Effector memory CD8-positive, alpha-beta T cell (primary cell): ENCODE results near the gene EPRS1.
"Not testable (repeated sequence)": the region's sequence is repeated elsewhere in the genome, so short reads cannot be mapped to it uniquely, and the experiment has no call there.

Source experiments
- ATAC-seq: fragments of 150-1000 bp; cut with Tn5 transposase; replicated peaks from 2 replicates; pipeline ENCODE4 v1.10.0; 2021; ENCODE audit warnings: mild to moderate bottlenecking, moderate library complexity
- DNase-seq, 3 experiments: peaks; one replicate each; pipeline ENCODE4 v3.0.0; 2021
- H3K27ac Mint-ChIP-seq, 2 donors: one replicate each; pipeline ENCODE4 v1.8.0; 2022; ENCODE audit warnings: mild to moderate bottlenecking in 2 of 2, mixed read lengths in 2 of 2, moderate library complexity in 2 of 2
- H3K27me3 Mint-ChIP-seq, 2 donors: one replicate each; pipeline ENCODE4 v1.8.0; 2022; ENCODE audit warnings: mixed read lengths in 2 of 2
- H3K36me3 Mint-ChIP-seq: one replicate; pipeline ENCODE4 v1.8.0; 2022; ENCODE audit warnings: mild to moderate bottlenecking, moderate library complexity, mixed read lengths; ENCODE audit not compliant: insufficient read depth
- H3K4me1 Mint-ChIP-seq, 2 donors: one replicate each; pipeline ENCODE4 v1.8.0; 2022; ENCODE audit warnings: low read depth in 2 of 2, mixed read lengths in 2 of 2
- H3K4me3 Mint-ChIP-seq, 2 donors: one replicate each; pipeline ENCODE4 v1.8.0; 2022; ENCODE audit warnings: mild to moderate bottlenecking in 2 of 2, mixed read lengths in 2 of 2, moderate library complexity in 2 of 2
- H3K9me3 Mint-ChIP-seq, 2 donors: one replicate each; pipeline ENCODE4 v1.8.0; 2022; ENCODE audit warnings: mixed read lengths in 2 of 2
- total RNA-seq, 9 experiments: gene quantifications; one replicate each; lab custom pipeline; 2026; lab: John Stamatoyannopoulos, UW

Gene EPRS1
- 144 to 773 (median 362) reads per million in 9 experiments for total RNA-seq

- Mint-ChIP-seq H3K36me3 (peaks cover 24% of the 10 kb centered on the region), H3K27ac (peak within 1 kb of the TSS; percentile 89 to 92), H3K4me1 (peaks cover 15 to 30% of the 10 kb centered on the region in 2 donors), H3K4me3 (peak within 1 kb of the TSS; percentile 83 to 94), H3K27me3 (no peaks in the 10 kb centered on the region), H3K9me3 (no peaks in the 10 kb centered on the region)
- DNase-seq, result peak; percentile 92 to 94 (median 93)
- ATAC-seq, result peak; percentile 96
These were observed at the start of gene EPRS1 for GRCh38 chr1:220046052-220046930. TSS of gene EPRS1 (minus strand) at chr1:220046505. CDS start at chr1:220046388, 117 bp downstream.

DNA sequence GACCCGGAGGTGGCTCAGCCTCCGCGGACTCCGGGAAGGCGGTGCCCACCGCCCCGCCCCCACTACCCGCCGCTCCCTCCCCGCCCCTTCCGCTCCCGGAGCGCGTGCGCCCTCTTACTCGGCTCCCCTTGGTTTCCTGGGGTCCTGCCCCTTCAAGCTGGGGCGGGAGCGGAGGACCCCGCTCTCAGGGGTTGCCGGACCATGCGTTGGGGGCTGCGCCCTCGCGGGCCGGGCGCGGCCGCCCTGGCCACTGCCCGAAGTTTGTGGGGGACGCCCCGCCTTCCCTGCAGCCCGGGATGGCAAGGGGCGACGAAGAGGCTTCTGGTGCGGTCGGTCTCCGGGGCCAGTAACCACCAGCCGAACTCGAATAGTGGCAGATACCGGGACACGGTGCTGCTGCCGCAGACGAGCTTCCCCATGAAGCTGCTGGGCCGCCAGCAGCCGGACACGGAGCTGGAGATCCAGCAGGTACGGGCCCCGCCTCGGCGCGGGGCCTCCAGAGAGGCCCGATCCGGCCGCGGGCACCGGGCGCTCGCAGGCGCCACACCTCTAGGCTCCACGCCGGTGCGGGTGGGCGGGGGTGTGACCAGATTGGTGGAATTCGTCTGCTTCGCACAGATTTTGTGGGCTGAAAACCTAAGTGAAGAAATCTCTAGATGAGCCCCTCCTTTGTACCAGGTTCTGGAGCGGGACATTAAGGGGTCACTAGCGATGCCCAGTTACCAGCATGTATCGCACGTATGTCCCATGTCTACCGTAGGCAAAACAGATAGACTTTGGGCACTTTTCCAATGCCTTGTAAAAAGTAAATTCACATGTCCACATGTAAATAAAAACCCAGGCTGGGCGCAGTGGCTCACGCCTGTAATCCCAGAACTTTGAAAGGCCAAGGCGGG, 48.0 kb upstream of the EPRS1 start, which contains the start of gene IARS2:
TSS of gene IARS2 (plus strand) at position 117 of the 896 bp plus-strand sequence. CDS start at position 202, 85 bp downstream.
- Mint-ChIP-seq H3K4me3 (peak within 1 kb of the TSS; percentile 64 to 66), H3K9me3 (no peaks in the 10 kb centered on the region), H3K4me1 (peaks cover 12 to 19% of the 10 kb centered on the region in 2 donors), H3K27me3 (no peaks in the 10 kb centered on the region), H3K27ac (peak within 1 kb of the TSS; percentile 46 to 79), H3K36me3 (peaks cover 38% of the 10 kb centered on the region)
- peak; percentile 76 for ATAC-seq
- peak; percentile 91 to 92 (median 92) for DNase-seq

DNA sequence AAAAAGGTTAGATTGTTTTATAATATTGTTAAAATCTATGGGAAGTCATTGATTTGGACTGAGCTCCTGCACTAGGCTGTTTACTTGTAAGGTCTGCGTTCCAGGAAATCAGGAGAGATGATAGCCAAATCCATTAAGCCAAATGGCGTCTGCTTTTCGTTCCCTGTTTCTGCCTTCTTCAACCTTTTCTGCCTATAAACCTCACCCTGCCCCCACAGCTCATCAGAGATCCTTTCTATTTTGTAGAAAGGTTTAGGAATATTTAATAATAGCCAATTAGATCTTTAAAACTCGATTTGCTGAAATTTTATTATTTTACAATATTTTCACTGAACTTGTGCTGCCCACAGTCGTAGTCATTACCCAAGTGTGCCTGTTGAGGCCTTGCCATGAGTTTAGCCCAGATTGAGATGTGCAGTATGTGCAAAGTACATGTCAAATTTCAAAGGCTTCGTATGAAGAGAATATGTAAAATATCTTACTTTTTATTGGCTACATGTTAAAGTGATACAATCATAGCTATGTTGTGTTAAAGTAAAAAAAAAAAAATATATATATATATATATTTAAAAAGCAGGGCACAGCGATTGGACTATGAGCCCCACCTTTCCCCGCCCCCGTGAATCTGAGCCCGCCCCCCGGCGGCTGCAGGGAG, 47.2 kb upstream of the EPRS1 start:
- Mint-ChIP-seq H3K27me3 (no peaks in the 10 kb centered on the region), H3K4me3 (peak overlapping the region; percentile 64 to 66), H3K36me3 (peaks cover 39% of the 10 kb centered on the region), H3K27ac (peak overlapping the region in 1 of 2 donors; percentile 5), H3K9me3 (no peaks in the 10 kb centered on the region), H3K4me1 (peaks cover 13 to 23% of the 10 kb centered on the region in 2 donors)
- DNase-seq (no peak), ATAC-seq (no peak)

GRCh38 chr1:220092694-220093093, 46.4 kb upstream of the EPRS1 start:
- Mint-ChIP-seq H3K4me3 (no peak overlapping the region), H3K36me3 (peaks cover 32% of the 10 kb centered on the region), H3K27me3 (no peaks in the 10 kb centered on the region), H3K27ac (no peak overlapping the region), H3K4me1 (peaks cover 13 to 19% of the 10 kb centered on the region in 2 donors), H3K9me3 (no peaks in the 10 kb centered on the region)
- DNase-seq (no peak), ATAC-seq (no peak)

DNA sequence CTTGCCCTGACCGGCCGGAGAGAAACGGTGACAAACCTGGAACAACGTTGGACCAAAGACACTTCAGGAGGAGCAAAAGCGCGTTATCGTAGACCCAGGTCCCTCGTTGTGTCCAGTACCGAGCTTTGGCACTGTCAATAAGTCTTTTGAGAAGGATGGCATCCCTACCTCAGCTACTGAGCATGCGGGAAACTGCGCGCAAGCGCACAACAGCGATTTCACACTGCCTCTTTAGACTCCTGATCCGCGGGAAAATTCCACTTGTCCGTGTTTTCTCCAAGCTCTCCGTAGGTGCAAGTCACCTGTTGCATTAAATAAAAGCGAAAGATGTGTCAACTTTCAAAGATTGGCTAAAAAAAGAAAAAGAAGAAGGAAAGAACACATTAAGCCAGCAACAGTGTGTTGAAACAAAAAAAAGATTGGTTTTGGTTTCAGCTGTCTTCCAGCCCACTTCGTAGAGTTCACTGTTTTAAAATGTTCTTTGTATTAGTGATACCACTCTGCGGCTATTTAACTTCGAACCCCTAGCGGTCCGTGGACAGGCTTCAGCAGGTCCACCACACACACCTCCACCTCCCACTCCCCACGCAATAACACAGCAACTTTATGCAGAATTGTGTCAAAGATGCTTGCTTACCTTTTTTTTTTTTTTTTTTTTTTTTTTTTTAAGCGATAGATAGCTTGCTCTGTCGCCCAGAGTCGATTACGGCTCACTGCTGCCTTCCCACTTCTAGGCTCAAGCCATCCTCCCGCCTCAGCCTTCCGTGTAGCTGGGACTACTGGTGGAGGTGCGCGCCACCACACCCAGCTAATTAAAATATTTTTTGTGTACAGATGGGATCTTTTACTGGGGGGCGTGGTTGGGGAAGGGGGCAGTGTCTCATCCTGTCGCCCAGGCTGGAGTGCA, 43.6 kb upstream of the EPRS1 start, which contains the start of gene BPNT1:
TSS of gene BPNT1 (minus strand) at position 139 of the 907 bp plus-strand sequence. CDS start 9,942 bp downstream, outside the sequence.
- peak within 1 kb of the TSS; percentile 92 to 97 for H3K4me3 Mint-ChIP-seq
- H3K4me1 Mint-ChIP-seq, result peaks cover 6 to 8% of the 10 kb centered on the region in 2 donors
- peaks cover 16% of the 10 kb centered on the region for H3K36me3 Mint-ChIP-seq
- H3K9me3 Mint-ChIP-seq, result no peaks in the 10 kb centered on the region
- H3K27ac Mint-ChIP-seq, result peak within 1 kb of the TSS; percentile 75 to 91
- DNase-seq (peak; percentile 99), ATAC-seq (peak; percentile 70)
- no peaks in the 10 kb centered on the region for H3K27me3 Mint-ChIP-seq

GRCh38 chr1:220086261-220086686, 40.0 kb upstream of the EPRS1 start:
- peaks cover 20% of the 10 kb centered on the region for H3K36me3 Mint-ChIP-seq
- DNase-seq, H3K4me3 Mint-ChIP-seq: not testable (repeated sequence)

GRCh38 chr1:220084460-220084859, 38.2 kb upstream of the EPRS1 start:
- DNase-seq, result no peak
- no peak overlapping the region for H3K4me3 Mint-ChIP-seq
- no peaks in the 10 kb centered on the region for H3K9me3 Mint-ChIP-seq
- no peaks in the 10 kb centered on the region for H3K27me3 Mint-ChIP-seq
- peaks cover 3 to 10% of the 10 kb centered on the region in 2 donors for H3K4me1 Mint-ChIP-seq
- H3K36me3 Mint-ChIP-seq, result peaks cover 12% of the 10 kb centered on the region
- ATAC-seq, result no peak
- no peak overlapping the region for H3K27ac Mint-ChIP-seq

More at GRCh38 chr1:220086261-220086686, 40.0 kb upstream of the EPRS1 start:
- not testable (repeated sequence) for H3K27ac Mint-ChIP-seq, H3K9me3 Mint-ChIP-seq, ATAC-seq, H3K27me3 Mint-ChIP-seq
- H3K4me1 Mint-ChIP-seq, result peaks cover 6 to 12% of the 10 kb centered on the region in 2 donors

- H3K27ac Mint-ChIP-seq, result no peak overlapping the region
- H3K4me1 Mint-ChIP-seq, result no peaks in the 10 kb centered on the region
These were observed 31.6 kb upstream of the EPRS1 start for GRCh38 chr1:220077887-220078286.

GRCh38 chr1:220076861-220077762, 30.8 kb upstream of the EPRS1 start:
- Mint-ChIP-seq H3K4me3 (no peak overlapping the region), H3K27me3 (no peaks in the 10 kb centered on the region), H3K36me3 (peaks cover 27% of the 10 kb centered on the region), H3K4me1 (no peaks in the 10 kb centered on the region), H3K9me3 (no peaks in the 10 kb centered on the region), H3K27ac (no peak overlapping the region)
- DNase-seq (no peak), ATAC-seq (no peak)

More at GRCh38 chr1:220077887-220078286, 31.6 kb upstream of the EPRS1 start:
- H3K27me3 Mint-ChIP-seq, result no peaks in the 10 kb centered on the region
- peaks cover 20% of the 10 kb centered on the region for H3K36me3 Mint-ChIP-seq
- DNase-seq, result no peak
- H3K9me3 Mint-ChIP-seq, result no peaks in the 10 kb centered on the region
- no peak overlapping the region for H3K4me3 Mint-ChIP-seq
- ATAC-seq, result no peak

GRCh38 chr1:220067269-220068204, 21.2 kb upstream of the EPRS1 start:
- ATAC-seq, result no peak
- no peaks in the 10 kb centered on the region for H3K27me3 Mint-ChIP-seq
- H3K4me3 Mint-ChIP-seq, result no peak overlapping the region
- peaks cover 34% of the 10 kb centered on the region for H3K36me3 Mint-ChIP-seq
- peak overlapping the region in 1 of 2 donors; percentile 25 for H3K27ac Mint-ChIP-seq
- no peaks in the 10 kb centered on the region for H3K9me3 Mint-ChIP-seq
- H3K4me1 Mint-ChIP-seq, result no peaks in the 10 kb centered on the region
- no peak for DNase-seq
